ENCODE measurements around the gene GPAM.
"Not testable (repeated sequence)": the region's sequence is repeated elsewhere in the genome, so short reads cannot be mapped to it uniquely, and the experiment has no call there.

GPAM gene

DNA sequence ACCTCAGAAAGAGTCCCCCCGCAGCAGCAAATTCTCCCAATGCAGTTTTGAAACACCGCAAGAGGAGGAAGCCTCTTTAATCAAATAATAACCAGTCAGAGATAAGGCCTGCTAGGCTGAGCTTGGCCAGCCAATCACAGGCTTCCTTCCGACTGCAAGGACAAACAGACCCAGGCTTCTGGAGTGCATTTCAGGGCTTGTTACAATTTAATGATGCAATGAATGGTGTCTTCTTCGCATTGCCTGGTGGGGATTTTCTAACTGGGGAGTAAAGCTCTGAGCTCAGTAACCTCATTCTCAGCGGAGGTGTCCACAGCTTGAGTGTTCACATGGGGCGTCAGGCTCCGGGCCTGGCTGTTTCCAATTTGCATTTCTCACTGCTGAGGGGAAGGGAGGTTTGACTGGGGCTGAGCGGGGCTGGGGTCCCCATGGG, 31.8 kb upstream of the GPAM start:
- DNase-seq, result no peak

DNA sequence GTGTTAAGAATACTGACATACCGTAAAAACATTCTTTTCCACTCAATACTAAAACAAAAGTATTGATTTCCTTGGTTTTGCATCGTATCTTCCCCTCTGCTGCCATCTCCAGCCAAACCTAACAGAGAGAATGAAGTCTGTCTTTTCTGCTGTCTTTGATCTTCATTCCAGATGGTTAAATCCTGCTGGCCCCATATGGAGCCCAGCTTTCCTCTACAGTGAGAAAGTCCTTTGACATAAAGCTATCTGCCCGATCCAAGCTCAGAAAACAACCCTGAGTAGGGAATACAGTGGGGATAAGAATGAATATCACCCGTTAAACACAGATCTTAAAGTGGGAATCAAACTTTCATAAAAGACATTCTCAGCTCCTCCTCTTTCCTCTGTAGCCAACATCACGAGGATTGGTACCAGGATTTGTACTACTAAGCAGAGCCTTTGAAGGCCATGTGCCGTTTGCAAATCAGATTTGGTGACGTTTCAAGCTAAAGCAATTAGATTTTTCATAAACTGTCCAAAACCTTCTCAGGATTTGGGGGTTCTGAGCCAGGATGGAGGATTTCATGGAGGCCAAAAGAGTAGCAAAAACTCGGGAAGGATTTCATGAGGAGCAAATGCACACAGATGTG, 30.8 kb upstream of the GPAM start:
- no peak for DNase-seq

- DNase-seq, result no peak
These were observed 30.3 kb upstream of the GPAM start for GRCh38 chr10:112213836-112214235.

DNA sequence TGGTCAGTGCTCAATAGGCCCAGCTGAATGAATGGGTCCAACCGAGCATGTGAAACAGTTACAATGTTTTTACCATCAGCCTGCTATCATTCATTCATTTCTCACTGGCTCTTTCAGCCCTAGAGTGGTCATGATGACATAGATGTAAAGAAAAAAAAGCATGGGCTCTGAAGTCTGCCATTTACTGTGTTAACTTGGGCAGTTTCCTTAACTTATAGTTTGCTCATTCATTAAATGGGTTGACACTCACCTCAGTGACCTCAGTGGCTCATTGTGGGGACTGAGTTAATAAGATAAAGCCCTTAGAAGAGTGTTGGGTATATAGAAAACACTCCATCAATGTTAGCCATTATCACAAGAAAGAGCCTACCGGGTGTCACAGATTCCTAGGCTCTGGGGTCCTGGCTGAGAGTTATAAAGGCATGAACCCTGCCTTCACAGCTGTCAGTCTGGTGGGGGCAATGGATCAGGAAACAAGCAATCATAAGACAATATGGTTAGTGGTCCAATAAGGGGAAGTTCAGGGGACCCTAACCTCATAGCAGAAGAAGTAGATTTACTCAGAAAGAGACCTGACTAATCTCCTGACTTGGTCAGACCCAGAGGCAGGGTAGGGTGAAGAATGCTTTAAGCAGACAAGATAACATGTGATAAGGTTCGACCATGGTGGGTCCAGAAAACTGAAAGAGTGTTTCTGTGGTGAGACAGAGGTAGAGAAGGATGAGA, 29.7 kb upstream of the GPAM start:
- no peak for DNase-seq

DNA sequence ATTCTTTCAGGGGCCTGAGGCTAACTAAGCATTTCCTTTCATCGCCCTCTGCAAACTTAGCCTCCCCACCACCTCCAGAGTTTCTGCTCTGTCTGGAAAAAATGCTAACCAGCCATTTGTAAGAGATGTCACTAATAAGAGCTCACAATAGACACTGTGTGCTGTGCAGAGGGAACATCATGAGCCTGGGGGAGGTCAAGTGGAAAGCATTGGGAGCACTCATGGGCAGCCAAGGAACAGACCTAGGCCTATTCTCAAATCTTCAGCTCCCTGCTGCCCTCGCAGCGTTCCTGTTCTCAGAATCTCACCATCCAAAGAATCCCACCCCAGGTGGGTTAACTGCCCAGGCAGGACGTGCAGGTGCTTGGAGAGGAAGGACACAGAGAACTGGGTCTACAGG, 27.1 kb upstream of the GPAM start:
- DNase-seq, result no peak

GRCh38 chr10:112209684-112210131, 26.1 kb upstream of the GPAM start:
- DNase-seq, result no peak

DNA sequence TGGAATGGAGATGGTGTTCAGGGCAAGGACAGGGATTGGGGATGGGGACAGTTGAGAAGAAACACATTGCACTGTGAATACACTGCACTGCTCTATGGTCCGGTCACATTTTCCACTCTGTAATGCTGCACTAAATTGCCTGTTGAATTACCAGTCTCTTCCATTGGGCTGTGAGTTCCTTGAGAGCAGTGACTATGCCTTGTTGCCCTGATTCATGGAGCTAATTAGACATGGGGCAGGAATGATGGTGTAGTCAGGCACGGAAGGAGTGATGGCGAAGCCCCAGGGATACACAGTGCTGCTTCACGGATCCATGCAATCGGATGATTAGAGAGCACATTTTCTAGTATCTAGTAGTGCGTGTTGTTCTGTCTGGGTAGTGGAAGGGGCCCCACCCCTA, 25.4 kb upstream of the GPAM start:
- DNase-seq, result no peak

DNA sequence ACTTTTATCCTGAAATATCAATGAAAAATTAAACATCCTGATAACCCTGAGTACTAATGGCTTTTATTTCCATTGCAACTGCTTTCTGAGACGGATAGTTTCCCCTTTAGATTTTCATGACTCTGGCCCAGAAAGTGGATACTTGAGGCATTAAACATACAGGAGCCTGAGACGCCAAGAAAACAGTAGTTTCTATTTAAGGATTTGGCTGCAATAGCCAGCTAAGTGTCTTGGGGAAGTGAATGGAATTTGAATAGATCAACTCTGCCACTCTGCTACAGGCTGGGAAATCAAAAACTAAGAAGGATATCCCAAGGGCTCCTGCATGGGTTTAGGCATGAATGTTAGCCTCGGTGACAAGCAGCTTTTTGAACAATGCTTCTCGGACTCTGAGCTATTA, 24.7 kb upstream of the GPAM start:
- DNase-seq, result no peak

DNA sequence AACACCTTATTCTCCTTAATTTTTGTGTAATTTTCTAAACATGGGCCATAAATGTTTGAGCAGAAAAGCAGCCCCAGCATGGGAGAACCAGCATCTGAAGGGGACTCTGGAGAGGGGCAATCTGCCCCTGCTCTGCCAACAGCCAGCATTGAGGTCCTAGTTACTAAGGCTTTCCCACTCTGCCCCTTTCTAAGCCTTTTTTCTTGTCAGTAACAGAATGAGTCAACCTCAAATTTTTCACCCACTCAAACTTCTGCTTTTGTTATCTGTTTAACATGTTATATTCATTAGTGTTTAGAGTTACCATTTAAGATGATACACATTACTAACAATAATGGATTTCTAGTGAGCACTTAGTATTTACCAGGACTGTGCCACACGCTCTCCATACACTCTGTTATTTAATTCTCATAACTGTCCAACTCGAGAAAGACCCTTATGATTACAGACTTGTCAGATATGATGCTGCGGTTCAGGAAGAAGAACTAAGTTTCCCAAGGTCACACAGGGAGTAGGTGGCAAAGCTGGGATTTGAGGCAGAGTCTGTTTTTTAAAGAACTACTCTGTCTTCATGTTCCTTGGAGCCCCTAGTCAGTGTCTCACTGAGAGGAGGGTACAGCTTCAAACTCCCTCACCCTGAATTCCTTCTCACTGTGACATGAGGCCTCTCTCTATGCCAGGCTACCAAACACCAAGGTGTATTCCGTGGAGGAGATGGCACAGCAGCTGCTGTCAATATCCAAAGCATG, 19.9 kb upstream of the GPAM start:
- DNase-seq, result no peak

DNA sequence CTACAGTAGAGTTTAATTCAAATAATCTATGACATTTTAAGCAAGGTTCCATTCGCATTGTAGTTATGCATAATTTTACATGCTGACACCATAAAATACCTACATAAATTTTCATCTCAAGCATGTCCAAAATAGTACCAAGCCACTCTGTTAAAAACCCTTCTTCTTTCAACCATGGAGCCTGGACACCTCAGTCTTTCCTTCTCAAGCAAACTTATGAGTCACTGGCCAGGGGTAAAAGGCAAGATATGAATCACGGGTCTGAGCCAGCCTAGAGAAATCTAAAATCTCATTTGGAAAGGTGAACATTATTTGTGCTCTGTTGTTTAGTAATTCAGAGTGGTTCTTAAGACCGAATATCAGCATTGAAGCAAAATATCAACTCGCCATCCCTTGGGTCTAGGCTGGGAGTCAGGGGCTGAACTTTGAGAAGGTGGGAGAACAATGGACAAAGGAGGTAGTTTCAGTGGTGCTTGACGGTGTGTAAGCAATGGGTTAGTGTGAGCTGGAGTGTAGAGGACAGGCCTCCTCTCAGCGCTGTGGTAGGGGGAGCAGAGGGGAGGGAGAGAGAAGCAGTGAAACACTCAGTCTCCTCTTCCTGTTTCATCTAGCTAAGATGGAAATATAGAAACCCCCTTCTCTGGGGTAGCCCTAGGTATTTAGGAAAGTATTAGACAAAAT, 19.1 kb upstream of the GPAM start:
- no peak for DNase-seq

GRCh38 chr10:112202076-112202475, 18.5 kb upstream of the GPAM start:
- DNase-seq, result no peak

DNA sequence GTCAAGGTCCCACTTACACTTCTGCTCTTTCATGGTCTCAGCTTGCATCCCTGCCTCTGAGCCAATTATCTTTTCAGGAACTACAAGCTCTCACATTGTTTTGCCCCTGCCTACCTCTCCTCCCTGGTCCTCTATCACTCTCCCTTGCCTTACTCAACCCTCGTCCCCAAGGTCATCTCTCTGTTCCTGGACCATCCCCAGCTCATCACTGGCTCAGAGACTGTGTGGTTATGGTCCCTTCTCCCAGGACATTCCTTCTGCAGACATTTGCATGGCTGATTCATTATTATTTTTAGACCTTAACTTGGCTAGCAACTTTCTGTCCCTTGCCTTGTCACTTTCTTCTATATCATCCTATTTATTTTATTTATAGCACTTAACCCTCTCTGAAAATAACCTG, 17.8 kb upstream of the GPAM start:
- DNase-seq, result no peak

GRCh38 chr10:112200259-112200658, 16.7 kb upstream of the GPAM start:
- DNase-seq, result not testable (repeated sequence)

GRCh38 chr10:112197662-112198061, 14.1 kb upstream of the GPAM start:
- not testable (repeated sequence) for DNase-seq

DNA sequence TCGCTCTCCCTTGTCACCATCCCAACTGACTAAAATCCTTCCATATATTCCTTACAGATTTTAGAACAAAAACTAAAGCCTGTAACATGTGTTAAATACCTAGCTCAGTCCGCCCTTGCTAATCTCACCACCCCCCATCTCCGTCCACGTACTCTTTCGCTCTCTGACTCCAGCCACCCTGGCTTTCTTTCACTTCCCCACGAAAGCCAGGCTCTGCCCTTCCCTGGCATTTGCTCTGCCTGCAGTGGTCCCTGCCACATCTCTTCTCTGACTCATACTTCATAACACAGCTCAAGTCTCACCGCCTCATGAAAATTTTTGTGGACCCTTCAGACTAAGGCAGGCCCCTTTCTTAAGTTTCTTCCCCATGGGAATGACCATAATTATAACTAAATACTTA, 11.7 kb upstream of the GPAM start:
- no peak for DNase-seq

- DNase-seq, result no peak
These were observed 8.2 kb upstream of the GPAM start for GRCh38 chr10:112191791-112192190.

GRCh38 chr10:112191041-112191590, 7.6 kb upstream of the GPAM start:
- no peak for DNase-seq

DNA sequence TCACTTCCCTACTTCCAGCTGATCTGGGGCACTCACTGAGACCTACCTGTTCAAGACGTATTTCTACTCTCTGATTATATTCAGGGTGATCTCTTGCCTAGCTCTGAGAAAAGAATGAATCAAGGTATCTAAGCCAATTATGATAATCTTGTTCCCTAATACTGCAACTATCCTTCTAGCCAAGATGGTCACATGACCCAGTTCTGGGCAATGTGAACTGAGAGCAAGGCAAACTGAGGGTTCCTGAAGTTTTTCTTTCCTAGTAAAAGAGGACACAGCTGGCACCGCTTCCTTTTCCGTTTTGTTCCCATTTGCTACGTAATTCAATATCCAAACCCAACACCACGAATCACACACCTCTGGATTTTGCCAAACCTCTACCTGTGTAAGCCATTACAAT, 5.9 kb upstream of the GPAM start:
- no peak for DNase-seq

DNA sequence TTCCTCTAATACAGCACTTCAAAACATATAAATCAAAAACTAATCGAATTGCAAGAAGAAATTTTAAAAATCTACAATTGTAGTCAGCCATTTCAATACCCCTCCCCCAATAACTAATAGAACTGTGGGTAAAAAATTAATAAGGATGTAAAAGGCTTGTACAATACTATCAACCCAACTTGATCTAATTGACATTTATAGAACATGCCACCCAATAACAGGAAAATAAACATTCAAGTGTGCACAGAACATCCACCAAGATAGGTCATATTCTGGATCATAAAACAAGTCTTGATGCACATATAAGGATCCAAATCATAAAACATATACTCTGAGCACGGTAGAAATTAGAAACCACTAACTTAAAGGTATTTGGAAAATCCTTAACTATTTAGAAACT, 4.0 kb upstream of the GPAM start:
- no peak for DNase-seq

GRCh38 chr10:112185959-112186358, 2.4 kb upstream of the GPAM start:
- DNase-seq, result no peak

- DNase-seq, result no peak
These were observed 814 bp upstream of the GPAM start for GRCh38 chr10:112184379-112184778.

GRCh38 chr10:112184052-112184371, 447 bp upstream of the GPAM start:
- peak; percentile 58 for DNase-seq

GRCh38 chr10:112182784-112183328, 709 bp downstream of the GPAM start:
- DNase-seq, result no peak
